K562 (cell line): ENCODE results near the gene FERD3L. TPM values are rescaled to one million over a fixed set of nuclear protein-coding genes. Genes with fewer than 3 reads are reported as not detected.

Experiments used
- ATAC-seq: fragments of 200-7000 bp; cut with Tn5 transposase; 3 replicates; pipeline ENCODE4 v1.9.1; 2020; ENCODE audit warnings: moderate library complexity
- BruUV-seq: library from RNA; stranded (reverse); fragments of 400-500 nt; replicated peaks from 2 replicates; lab custom pipeline; 2021; lab: Mats Ljungman, UMichigan
- CTCF ChIA-PET: fragments of 300-600 bp; formaldehyde crosslinking; extraction: SDS; loops from one replicate; lab custom pipeline; 2021; ENCODE audit warnings: low intra/inter-chr PET ratio; lab: Yijun Ruan, JAX
- POLR2A ChIA-PET: fragments of 300-600, 350-650 bp; sonication (Branson Sonifier 250); formaldehyde crosslinking; extraction: SDS; loops from one replicate; lab custom pipeline; 2021; ENCODE audit warnings: antibody characterized with exemption, inconsistent platforms; lab: Yijun Ruan, JAX
- DNase-seq, 4 experiments: peaks; one replicate each; pipeline versions ENCODE4 v3.0.0 to v3.0.0-alpha.2; 2011 to 2018; ENCODE audit warnings: low spot score in 3 of 4, mixed read lengths in 3 of 4; ENCODE audit errors: extremely low read depth in 1 of 4
- FAIRE-seq: peaks from 2 replicates; lab custom pipeline; 2011; peaks lifted over from hg19 to GRCh38; lab: Jason Lieb, UNC
- H2AFZ ChIP-seq: 2 replicates; pipeline ENCODE4 v1.6.0; 2011; ENCODE audit warnings: low read depth, low read length, control low read depth, inconsistent platforms
- H3K27ac ChIP-seq: fragments of 200-600 bp; 3 replicates; pipeline ENCODE4 v1.8.0; 2011; ENCODE audit warnings: low read depth, mild to moderate bottlenecking, control low read depth, inconsistent platforms, low read length, moderate library complexity, mixed read lengths; ENCODE audit errors: extremely low read depth
- H3K27me3 ChIP-seq, 2 experiments: fragments of 300-600 bp in 1 of 2; 2 replicates in 1 of 2; 3 replicates in 1 of 2; pipeline versions ENCODE4 v1.6.0 to v1.8.0; 2011; ENCODE audit warnings: inconsistent platforms in 2 of 2, low read length in 2 of 2, mild to moderate bottlenecking in 1 of 2, mixed read lengths in 1 of 2, moderate library complexity in 1 of 2; ENCODE audit not compliant: control insufficient read depth in 2 of 2, insufficient read depth in 2 of 2
- H3K36me3 ChIP-seq: fragments of 300-600 bp; 3 replicates; pipeline ENCODE4 v1.8.0; 2011; ENCODE audit warnings: mild to moderate bottlenecking, low read length, inconsistent platforms; ENCODE audit not compliant: control insufficient read depth, insufficient read depth
- H3K4me1 ChIP-seq, 2 experiments: fragments of 200-600 bp in 1 of 2; replicated peaks in 1 of 2; 2 replicates in 1 of 2; 3 replicates in 1 of 2; pipeline versions ENCODE4 v1.5.1 to v1.8.0; 2011; ENCODE audit warnings: inconsistent platforms in 2 of 2, low read length in 2 of 2, mild to moderate bottlenecking in 1 of 2, mixed read lengths in 1 of 2, moderate library complexity in 1 of 2; ENCODE audit not compliant: control insufficient read depth in 2 of 2, insufficient read depth in 2 of 2
- H3K4me2 ChIP-seq: 2 replicates; pipeline ENCODE4 v1.6.1; 2011; ENCODE audit warnings: low read length, control low read depth, inconsistent platforms, mixed read lengths; ENCODE audit not compliant: insufficient read depth
- H3K4me3 ChIP-seq: fragments of 200-600 bp; sonication (generic), shearing (Covaris generic); 2 replicates; pipeline ENCODE4 v1.5.1; 2016; ENCODE audit warnings: control low read depth, inconsistent platforms
- H3K79me2 ChIP-seq: fragments of 200-600 bp; 3 replicates; pipeline ENCODE4 v1.8.0; 2011; ENCODE audit warnings: low read length, inconsistent platforms; ENCODE audit not compliant: control insufficient read depth, insufficient read depth
- H3K9ac ChIP-seq, 2 experiments: 2 replicates each; pipeline versions ENCODE4 v1.6.0 to v1.6.1; 2011; ENCODE audit warnings: low read depth in 2 of 2, low read length in 2 of 2, control low read depth in 1 of 2, inconsistent platforms in 1 of 2, mild to moderate bottlenecking in 1 of 2, mixed read lengths in 1 of 2; ENCODE audit not compliant: insufficient read depth in 1 of 2
- H3K9me1 ChIP-seq: one replicate; pipeline ENCODE4 v1.6.0; 2011; ENCODE audit warnings: inconsistent platforms, mild to moderate bottlenecking, low read length, moderate library complexity; ENCODE audit not compliant: control insufficient read depth, insufficient read depth
- H3K9me3 ChIP-seq: replicated peaks from 2 replicates; pipeline ENCODE4 v1.5.1; 2011; ENCODE audit warnings: low read depth, low read length, inconsistent platforms; ENCODE audit not compliant: control insufficient read depth, insufficient read depth
- H4K20me1 ChIP-seq: replicated peaks from 2 replicates; pipeline ENCODE4 v1.6.1; 2011; ENCODE audit warnings: low read length, inconsistent platforms, mixed read lengths; ENCODE audit not compliant: control insufficient read depth, insufficient read depth
- CUX1 ChIP-seq: fragments of 200-800 bp; sonication (Bioruptor generic); IDR thresholded peaks from 2 replicates; pipeline ENCODE4 v1.6.1; 2016; ENCODE audit warnings: missing genetic modification characterization, missing compliant biosample characterization
- FOSL1 ChIP-seq: fragments of 200-800 bp; sonication (Bioruptor generic); conservative IDR thresholded peaks from 2 replicates; pipeline ENCODE4 v1.6.1; 2016; ENCODE audit warnings: missing genetic modification characterization, missing compliant biosample characterization
- FUS ChIP-seq: fragments of 200-400 bp; formaldehyde crosslinking; optimal IDR thresholded peaks from 2 replicates; pipeline ENCODE3; 2017; ENCODE audit warnings: low read depth, low read length
- ZBTB11 ChIP-seq, 3 experiments: fragments of 200-800 bp in 1 of 3; fragments of 250-450 bp in 1 of 3; fragments of 450-650 bp in 1 of 3; sonication (Bioruptor Pico) in 1 of 3; sonication (Bioruptor generic) in 1 of 3; formaldehyde crosslinking in 1 of 3; IDR thresholded peaks; 2 replicates each; pipeline versions ENCODE4 v1.6.1 to v1.8.0; 2016 to 2022; ENCODE audit warnings: mild to moderate bottlenecking in 2 of 3, missing genetic modification characterization in 2 of 3, missing compliant biosample characterization in 1 of 3, moderate library complexity in 1 of 3
- ZFP36 ChIP-seq: fragments of 150-350 bp; IDR thresholded peaks from 2 replicates; pipeline ENCODE4 v1.6.1; 2018; ENCODE audit warnings: low read length, low read depth; ENCODE audit not compliant: partially characterized antibody
- ZNF699 ChIP-seq: fragments of 250-450 bp; sonication (Bioruptor Pico); IDR thresholded peaks from 2 replicates; pipeline ENCODE4 v1.8.0; 2021; ENCODE audit warnings: mild to moderate bottlenecking, moderate library complexity; ENCODE audit not compliant: insufficient replicate concordance
- WGBS: fragments of 100-300 bp; shearing (Covaris generic); methylation state at CpG from one replicate; pipeline ENCODE4 v1.1.6; 2016; ENCODE audit warnings: low coverage, mixed read lengths; ENCODE audit not compliant: insufficient coverage; ENCODE audit errors: missing lambda C conversion rate; 5-methylcytosine and 5-hydroxymethylcytosine counted together
- in situ Hi-C: fragments of 300-500 bp; cut with MboI; formaldehyde crosslinking; loops from 4 replicates; pipeline ENCODE4 v1.15.0; 2018; ENCODE audit warnings: inconsistent platforms, mixed read lengths
- intact Hi-C: fragments of 100-400 bp; cut with micrococcal nuclease; formaldehyde crosslinking; loops from 2 replicates; pipeline ENCODE4 v1.14.2; 2022
- polyA plus RNA-seq, 8 experiments: library from polyadenylated mRNA; depleted of rRNA in 4 of 8; stranded (reverse) in 5 of 8; unstranded in 3 of 8; fragments of >200 nt; fragmentation: Nextera tagmentation in 2 of 8; fragmentation: Illumina TruSeq in 1 of 8; extraction: Ambion mirVana in 2 of 8; extraction: Trizol in 1 of 8; gene quantifications; 2 replicates each; pipeline versions ENCODE4 v1.2.1 to v1.2.3, GENCODE V29; 2011 to 2014; ENCODE audit warnings: inconsistent platforms in 1 of 8, missing spikeins in 1 of 8
- total RNA-seq, 7 experiments: library from RNA; depleted of rRNA in 6 of 7; stranded (reverse); fragments of >200 nt in 6 of 7; fragmentation: Illumina TruSeq in 2 of 7; extraction: Trizol in 2 of 7; gene quantifications; 2 replicates each; pipeline versions ENCODE4 v1.2.1 to v1.2.3, GENCODE V29; 2011 to 2021; ENCODE audit warnings: low replicate concordance in 1 of 7
- TF ChIP-seq, protein P1 (sequence below): fragments of 250-450 bp; sonication (Bioruptor Pico); IDR thresholded peaks from 2 replicates; pipeline ENCODE4 v1.5.0; 2020; ENCODE audit warnings: mild to moderate bottlenecking, borderline replicate concordance

FERD3L gene
- total and polyA plus RNA-seq, 9 of the 15 experiments (the other 6 are each of a cell fraction or from before 2014, with no cell fraction given), result not detected

GRCh38 chr7:19181634-19182033 is 36.4 kb upstream of the FERD3L start (continued):
- no peak for TF ChIP-seq ZNF699 (CRISPR knock-in tag)
- TF ChIP-seq, all 486 proteins: peak for 0

- H2AFZ ChIP-seq, result no peak overlapping the region
- H3K4me1 ChIP-seq, result no peaks in the 10 kb centered on the region
- CTCF ChIA-PET, result no interaction called here
- no peaks in the 10 kb centered on the region for H3K9me1 ChIP-seq
- no peak for FAIRE-seq
- intact Hi-C loops, result no loop called here
- no peak overlapping the region for H3K27ac ChIP-seq
- in situ Hi-C loops, result no loop called here
- no peaks in the 10 kb centered on the region for H4K20me1 ChIP-seq
- no TSS peak for BruUV-seq
- H3K79me2 ChIP-seq, result no peaks in the 10 kb centered on the region
- no peak for DNase-seq
- no peak overlapping the region for H3K4me2 ChIP-seq
- no peaks in the 10 kb centered on the region for H3K27me3 ChIP-seq
- H3K9me3 ChIP-seq, result no peaks in the 10 kb centered on the region
- no peak overlapping the region for H3K4me3 ChIP-seq
- no peak for ATAC-seq
- 0% methylated on average over 4 of the region's 4 CpGs for WGBS
- H3K9ac ChIP-seq, result no peak overlapping the region
- no peaks in the 10 kb centered on the region for H3K36me3 ChIP-seq
- POLR2A ChIA-PET, result no interaction called here
- TF ChIP-seq ZBTB11 (CRISPR knock-in tag; IDR thresholded peaks at IDR 0.05) (no peak), FOSL1 (tag) (no peak), ZFP36 (no peak), FUS (no peak), CUX1 (CRISPR knock-in tag) (no peak)
- TF ChIP-seq, protein P1, sequence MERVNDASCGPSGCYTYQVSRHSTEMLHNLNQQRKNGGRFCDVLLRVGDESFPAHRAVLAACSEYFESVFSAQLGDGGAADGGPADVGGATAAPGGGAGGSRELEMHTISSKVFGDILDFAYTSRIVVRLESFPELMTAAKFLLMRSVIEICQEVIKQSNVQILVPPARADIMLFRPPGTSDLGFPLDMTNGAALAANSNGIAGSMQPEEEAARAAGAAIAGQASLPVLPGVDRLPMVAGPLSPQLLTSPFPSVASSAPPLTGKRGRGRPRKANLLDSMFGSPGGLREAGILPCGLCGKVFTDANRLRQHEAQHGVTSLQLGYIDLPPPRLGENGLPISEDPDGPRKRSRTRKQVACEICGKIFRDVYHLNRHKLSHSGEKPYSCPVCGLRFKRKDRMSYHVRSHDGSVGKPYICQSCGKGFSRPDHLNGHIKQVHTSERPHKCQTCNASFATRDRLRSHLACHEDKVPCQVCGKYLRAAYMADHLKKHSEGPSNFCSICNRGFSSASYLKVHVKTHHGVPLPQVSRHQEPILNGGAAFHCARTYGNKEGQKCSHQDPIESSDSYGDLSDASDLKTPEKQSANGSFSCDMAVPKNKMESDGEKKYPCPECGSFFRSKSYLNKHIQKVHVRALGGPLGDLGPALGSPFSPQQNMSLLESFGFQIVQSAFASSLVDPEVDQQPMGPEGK, result no peak
These were observed 33.4 kb upstream of the FERD3L start for GRCh38 chr7:19178595-19178994.
